HepG2 (cell line): ENCODE data around the gene GMEB2. TPM values are rescaled to one million over a fixed set of nuclear protein-coding genes. Genes with fewer than 3 reads are reported as not detected.

ENCODE experiments used
- CENPT ChIP-seq: sonication (generic); formaldehyde crosslinking; IDR thresholded peaks from 2 replicates; pipeline ENCODE4 v1.8.0; 2022; ENCODE audit warnings: low read depth, mild to moderate bottlenecking, moderate library complexity, missing genetic modification reagents
- FOXA1 ChIP-seq, 2 experiments: fragments of 450-650 bp in 1 of 2; sonication (generic) in 1 of 2; formaldehyde crosslinking in 1 of 2; IDR thresholded peaks; 2 replicates each; pipeline versions ENCODE4 v1.4.0 to v1.6.1; 2016 to 2020; ENCODE audit warnings: missing genetic modification reagents in 1 of 2
- FOXP1 ChIP-seq, 2 experiments: fragments of 450-650 bp in 1 of 2; IDR thresholded peaks; 2 replicates each; pipeline ENCODE4 v1.6.1; 2017 to 2018; ENCODE audit warnings: antibody characterized with exemption in 1 of 2
- HNRNPK ChIP-seq: fragments of 200-400 bp; formaldehyde crosslinking; IDR thresholded peaks from 2 replicates; pipeline ENCODE4 v1.6.1; 2018; ENCODE audit warnings: low read length, low read depth, moderate library complexity, mild to moderate bottlenecking; ENCODE audit not compliant: poor library complexity, severe bottlenecking
- IKZF1 ChIP-seq: fragments of 450-650 bp; IDR thresholded peaks from 2 replicates; pipeline ENCODE4 v1.7.1; 2016
- KDM4B ChIP-seq: sonication (generic); formaldehyde crosslinking; IDR thresholded peaks from 2 replicates; pipeline ENCODE4 v1.4.0; 2020; ENCODE audit warnings: missing genetic modification reagents
- MAZ ChIP-seq, 2 experiments: sonication (generic) in 1 of 2; formaldehyde crosslinking in 1 of 2; IDR thresholded peaks; 2 replicates each; pipeline versions ENCODE4 v1.5.0 to v1.6.1; 2012 to 2020; ENCODE audit warnings: low read depth in 2 of 2, mild to moderate bottlenecking in 2 of 2, borderline replicate concordance in 1 of 2, improper control_type of control experiment in 1 of 2, low read length in 1 of 2, missing genetic modification reagents in 1 of 2, moderate library complexity in 1 of 2
- MEIS2 ChIP-seq: sonication (generic); formaldehyde crosslinking; IDR thresholded peaks from 2 replicates; pipeline ENCODE4 v1.9.0; 2021; ENCODE audit warnings: mild to moderate bottlenecking, missing genetic modification reagents
- NFRKB ChIP-seq: fragments of 450-650 bp; IDR thresholded peaks from 2 replicates; pipeline ENCODE4 v1.6.1; 2017
- NR2F6 ChIP-seq, 2 experiments: IDR thresholded peaks; 2 replicates each; pipeline ENCODE4 v1.6.1; 2016; ENCODE audit warnings: antibody characterized with exemption in 1 of 2, mild to moderate bottlenecking in 1 of 2
- TBP ChIP-seq: sonication (generic); formaldehyde crosslinking; IDR thresholded peaks from 2 replicates; pipeline ENCODE4 v1.5.0; 2020; ENCODE audit warnings: missing genetic modification reagents
- YEATS4 ChIP-seq: sonication (generic); formaldehyde crosslinking; IDR thresholded peaks from 2 replicates; pipeline ENCODE4 v1.4.0; 2020; ENCODE audit warnings: missing genetic modification reagents, borderline replicate concordance
- ZBTB42 ChIP-seq: sonication (generic); formaldehyde crosslinking; IDR thresholded peaks from 2 replicates; pipeline ENCODE4 v1.5.0; 2020; ENCODE audit warnings: mild to moderate bottlenecking, missing genetic modification reagents
- ZFP36L2 ChIP-seq: sonication (generic); formaldehyde crosslinking; IDR thresholded peaks from 2 replicates; pipeline ENCODE4 v1.4.0; 2020; ENCODE audit warnings: missing genetic modification reagents
- ZKSCAN1 ChIP-seq: fragments of 150-350 bp; IDR thresholded peaks from 2 replicates; pipeline ENCODE4 v1.6.1; 2014; ENCODE audit warnings: low read length
- ZNF138 ChIP-seq: sonication (generic); formaldehyde crosslinking; IDR thresholded peaks from 2 replicates; pipeline ENCODE4 v1.5.0; 2020; ENCODE audit warnings: mild to moderate bottlenecking, low read depth, missing genetic modification reagents
- ZNF530 ChIP-seq: sonication (generic); formaldehyde crosslinking; IDR thresholded peaks from 2 replicates; pipeline ENCODE4 v1.5.0; 2020; ENCODE audit warnings: low read depth, mild to moderate bottlenecking, missing genetic modification reagents
- ZNF839 ChIP-seq: sonication (generic); formaldehyde crosslinking; IDR thresholded peaks from 2 replicates; pipeline ENCODE4 v1.4.0; 2020; ENCODE audit warnings: missing genetic modification reagents, mild to moderate bottlenecking, borderline replicate concordance
- polyA plus RNA-seq, 8 experiments: library from polyadenylated mRNA; depleted of rRNA in 3 of 8; stranded (reverse) in 7 of 8; unstranded in 1 of 8; fragments of >200 nt; fragmentation: Illumina TruSeq in 4 of 8; extraction: Trizol in 4 of 8; gene quantifications; 2 replicates each; pipeline versions ENCODE4 v1.2.1 to v1.2.3, GENCODE V29; 2011 to 2016; ENCODE audit warnings: low read depth in 4 of 8, missing spikeins in 1 of 8, mixed read lengths in 1 of 8; ENCODE audit not compliant: insufficient read depth in 1 of 8
- total RNA-seq, 5 experiments: library from RNA; depleted of rRNA; stranded (reverse); fragments of >200 nt; fragmentation: Illumina TruSeq; extraction: Trizol; gene quantifications; 2 replicates each; pipeline ENCODE4 v1.2.3, GENCODE V29; 2016; ENCODE audit warnings: low read depth in 1 of 5
- TF ChIP-seq, protein P1 (sequence below): IDR thresholded peaks from 2 replicates; pipeline ENCODE4 v1.4.0; 2020; ENCODE audit warnings: mild to moderate bottlenecking, missing genetic modification reagents
- TF ChIP-seq, protein P2 (sequence below), 2 experiments: sonication (generic) in 1 of 2; formaldehyde crosslinking in 1 of 2; IDR thresholded peaks; 2 replicates each; pipeline versions ENCODE4 v1.5.1 to v1.6.1; 2011 to 2020; ENCODE audit warnings: borderline replicate concordance in 1 of 2, low read depth in 1 of 2, low read length in 1 of 2, mild to moderate bottlenecking in 1 of 2, missing genetic modification reagents in 1 of 2, moderate library complexity in 1 of 2
- TF ChIP-seq, protein P3 (sequence below): sonication (generic); formaldehyde crosslinking; IDR thresholded peaks from 2 replicates; pipeline ENCODE4 v1.5.0; 2020; ENCODE audit warnings: missing genetic modification reagents
- TF ChIP-seq, protein P4 (sequence below): sonication (generic); formaldehyde crosslinking; IDR thresholded peaks from 2 replicates; pipeline ENCODE4 v1.4.0; 2020; ENCODE audit warnings: missing genetic modification reagents, borderline replicate concordance

Gene GMEB2
- total and polyA plus RNA-seq, 2 of the 13 experiments (the other 11 are each of a cell fraction or from before 2014, with no cell fraction given): 10.6 to 12.4 TPM

GRCh38 chr20:63658749-63659187 is 31.9 kb upstream of the GMEB2 start (continued):
- TF ChIP-seq, protein P1, sequence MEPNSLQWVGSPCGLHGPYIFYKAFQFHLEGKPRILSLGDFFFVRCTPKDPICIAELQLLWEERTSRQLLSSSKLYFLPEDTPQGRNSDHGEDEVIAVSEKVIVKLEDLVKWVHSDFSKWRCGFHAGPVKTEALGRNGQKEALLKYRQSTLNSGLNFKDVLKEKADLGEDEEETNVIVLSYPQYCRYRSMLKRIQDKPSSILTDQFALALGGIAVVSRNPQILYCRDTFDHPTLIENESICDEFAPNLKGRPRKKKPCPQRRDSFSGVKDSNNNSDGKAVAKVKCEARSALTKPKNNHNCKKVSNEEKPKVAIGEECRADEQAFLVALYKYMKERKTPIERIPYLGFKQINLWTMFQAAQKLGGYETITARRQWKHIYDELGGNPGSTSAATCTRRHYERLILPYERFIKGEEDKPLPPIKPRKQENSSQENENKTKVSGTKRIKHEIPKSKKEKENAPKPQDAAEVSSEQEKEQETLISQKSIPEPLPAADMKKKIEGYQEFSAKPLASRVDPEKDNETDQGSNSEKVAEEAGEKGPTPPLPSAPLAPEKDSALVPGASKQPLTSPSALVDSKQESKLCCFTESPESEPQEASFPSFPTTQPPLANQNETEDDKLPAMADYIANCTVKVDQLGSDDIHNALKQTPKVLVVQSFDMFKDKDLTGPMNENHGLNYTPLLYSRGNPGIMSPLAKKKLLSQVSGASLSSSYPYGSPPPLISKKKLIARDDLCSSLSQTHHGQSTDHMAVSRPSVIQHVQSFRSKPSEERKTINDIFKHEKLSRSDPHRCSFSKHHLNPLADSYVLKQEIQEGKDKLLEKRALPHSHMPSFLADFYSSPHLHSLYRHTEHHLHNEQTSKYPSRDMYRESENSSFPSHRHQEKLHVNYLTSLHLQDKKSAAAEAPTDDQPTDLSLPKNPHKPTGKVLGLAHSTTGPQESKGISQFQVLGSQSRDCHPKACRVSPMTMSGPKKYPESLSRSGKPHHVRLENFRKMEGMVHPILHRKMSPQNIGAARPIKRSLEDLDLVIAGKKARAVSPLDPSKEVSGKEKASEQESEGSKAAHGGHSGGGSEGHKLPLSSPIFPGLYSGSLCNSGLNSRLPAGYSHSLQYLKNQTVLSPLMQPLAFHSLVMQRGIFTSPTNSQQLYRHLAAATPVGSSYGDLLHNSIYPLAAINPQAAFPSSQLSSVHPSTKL: no peak; the same call in 1 of the 2 replicates
- TF ChIP-seq TBP (CRISPR knock-in tag) (no peak), IKZF1 (no peak), KDM4B (CRISPR knock-in tag) (no peak; the same call in 1 of the 2 replicates), NR2F6 (IDR thresholded peaks at IDR 0.05) (no peak), NR2F6 (CRISPR knock-in tag; IDR thresholded peaks at IDR 0.05) (no peak; the same call in 1 of the 2 replicates), FOXP1 (IDR thresholded peaks at IDR 0.05) (no peak), FOXP1 (CRISPR knock-in tag; IDR thresholded peaks at IDR 0.05) (no peak), ZKSCAN1 (no peak), MEIS2 (no peak), MAZ (IDR thresholded peaks at IDR 0.05; ENCODE audit: borderline replicate concordance, low read depth, low read length) (no peak), MAZ (CRISPR knock-in tag; IDR thresholded peaks at IDR 0.05; ENCODE audit: low read depth) (no peak; the same call in 1 of the 2 replicates), YEATS4 (CRISPR knock-in tag) (no peak), FOXA1 (IDR thresholded peaks at IDR 0.05) (no peak), FOXA1 (CRISPR knock-in tag; IDR thresholded peaks at IDR 0.05) (no peak), ZNF839 (CRISPR knock-in tag) (no peak), ZFP36L2 (CRISPR knock-in tag) (no peak), CENPT (CRISPR knock-in tag) (no peak), HNRNPK (no peak), NFRKB (no peak), ZBTB42 (CRISPR knock-in tag) (no peak), ZNF530 (CRISPR knock-in tag) (0 out of 2 replicates have a peak, but pooled peaks have one; percentile 12), ZNF138 (CRISPR knock-in tag) (peak; percentile 77; the same call in 1 of the 2 replicates)
- TF ChIP-seq, protein P2, sequence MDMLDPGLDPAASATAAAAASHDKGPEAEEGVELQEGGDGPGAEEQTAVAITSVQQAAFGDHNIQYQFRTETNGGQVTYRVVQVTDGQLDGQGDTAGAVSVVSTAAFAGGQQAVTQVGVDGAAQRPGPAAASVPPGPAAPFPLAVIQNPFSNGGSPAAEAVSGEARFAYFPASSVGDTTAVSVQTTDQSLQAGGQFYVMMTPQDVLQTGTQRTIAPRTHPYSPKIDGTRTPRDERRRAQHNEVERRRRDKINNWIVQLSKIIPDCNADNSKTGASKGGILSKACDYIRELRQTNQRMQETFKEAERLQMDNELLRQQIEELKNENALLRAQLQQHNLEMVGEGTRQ (IDR thresholded peaks at IDR 0.05; ENCODE audit: low read depth, low read length): no peak
- TF ChIP-seq, protein P2 (CRISPR knock-in tag; IDR thresholded peaks at IDR 0.05; ENCODE audit: borderline replicate concordance): 0 out of 2 replicates have a peak, but pooled peaks have one; percentile 25
- TF ChIP-seq, protein P3, sequence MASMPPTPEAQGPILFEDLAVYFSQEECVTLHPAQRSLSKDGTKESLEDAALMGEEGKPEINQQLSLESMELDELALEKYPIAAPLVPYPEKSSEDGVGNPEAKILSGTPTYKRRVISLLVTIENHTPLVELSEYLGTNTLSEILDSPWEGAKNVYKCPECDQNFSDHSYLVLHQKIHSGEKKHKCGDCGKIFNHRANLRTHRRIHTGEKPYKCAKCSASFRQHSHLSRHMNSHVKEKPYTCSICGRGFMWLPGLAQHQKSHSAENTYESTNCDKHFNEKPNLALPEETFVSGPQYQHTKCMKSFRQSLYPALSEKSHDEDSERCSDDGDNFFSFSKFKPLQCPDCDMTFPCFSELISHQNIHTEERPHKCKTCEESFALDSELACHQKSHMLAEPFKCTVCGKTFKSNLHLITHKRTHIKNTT (CRISPR knock-in tag): 0 out of 2 replicates have a peak, but pooled peaks have one; percentile 35
- TF ChIP-seq, protein P4, sequence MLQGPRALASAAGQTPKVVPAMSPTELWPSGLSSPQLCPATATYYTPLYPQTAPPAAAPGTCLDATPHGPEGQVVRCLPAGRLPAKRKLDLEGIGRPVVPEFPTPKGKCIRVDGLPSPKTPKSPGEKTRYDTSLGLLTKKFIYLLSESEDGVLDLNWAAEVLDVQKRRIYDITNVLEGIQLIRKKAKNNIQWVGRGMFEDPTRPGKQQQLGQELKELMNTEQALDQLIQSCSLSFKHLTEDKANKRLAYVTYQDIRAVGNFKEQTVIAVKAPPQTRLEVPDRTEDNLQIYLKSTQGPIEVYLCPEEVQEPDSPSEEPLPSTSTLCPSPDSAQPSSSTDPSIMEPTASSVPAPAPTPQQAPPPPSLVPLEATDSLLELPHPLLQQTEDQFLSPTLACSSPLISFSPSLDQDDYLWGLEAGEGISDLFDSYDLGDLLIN (CRISPR knock-in tag): no peak
